GM12865 (cell line): ENCODE results near the gene VGLL3.
"Not testable (repeated sequence)": the region's sequence is repeated elsewhere in the genome, so short reads cannot be mapped to it uniquely, and the experiment has no call there.

ENCODE experiments used
- DNase-seq: peaks from one replicate; pipeline ENCODE4 v3.0.0; 2010; ENCODE audit warnings: low read depth
- H3K4me3 ChIP-seq: 2 replicates; pipeline ENCODE4 v1.5.1; 2011; ENCODE audit warnings: mild to moderate bottlenecking, low read depth, low read length, control low read depth
- TF ChIP-seq, protein P1 (sequence below): IDR thresholded peaks from 2 replicates; pipeline ENCODE4 v1.5.1; 2011; ENCODE audit warnings: low read length, control low read depth, low read depth, inconsistent platforms; ENCODE audit not compliant: insufficient read depth; ENCODE audit errors: missing control alignments

Gene VGLL3

DNA sequence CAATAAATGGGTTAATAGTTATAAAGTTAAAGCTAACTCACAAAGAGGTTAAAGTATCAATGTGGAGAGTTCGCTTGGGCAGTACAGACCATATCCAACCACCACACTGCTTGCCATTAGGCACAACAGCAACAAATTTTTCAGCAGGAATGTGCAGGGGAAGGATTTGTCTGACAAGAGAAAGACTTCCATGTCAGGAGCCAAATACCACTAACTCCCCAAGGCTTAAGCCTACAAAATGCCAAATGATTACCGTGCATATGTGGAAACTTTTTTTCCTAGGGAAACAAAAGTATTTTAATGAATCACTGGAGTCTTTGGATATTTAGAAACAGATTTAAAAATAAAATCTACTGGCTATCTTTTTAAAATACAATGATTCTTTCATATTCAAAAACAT lies 8.1 kb downstream of the VGLL3 start:
- H3K4me3 ChIP-seq: no peak overlapping the region
- no peak for DNase-seq
- TF ChIP-seq, protein P1, sequence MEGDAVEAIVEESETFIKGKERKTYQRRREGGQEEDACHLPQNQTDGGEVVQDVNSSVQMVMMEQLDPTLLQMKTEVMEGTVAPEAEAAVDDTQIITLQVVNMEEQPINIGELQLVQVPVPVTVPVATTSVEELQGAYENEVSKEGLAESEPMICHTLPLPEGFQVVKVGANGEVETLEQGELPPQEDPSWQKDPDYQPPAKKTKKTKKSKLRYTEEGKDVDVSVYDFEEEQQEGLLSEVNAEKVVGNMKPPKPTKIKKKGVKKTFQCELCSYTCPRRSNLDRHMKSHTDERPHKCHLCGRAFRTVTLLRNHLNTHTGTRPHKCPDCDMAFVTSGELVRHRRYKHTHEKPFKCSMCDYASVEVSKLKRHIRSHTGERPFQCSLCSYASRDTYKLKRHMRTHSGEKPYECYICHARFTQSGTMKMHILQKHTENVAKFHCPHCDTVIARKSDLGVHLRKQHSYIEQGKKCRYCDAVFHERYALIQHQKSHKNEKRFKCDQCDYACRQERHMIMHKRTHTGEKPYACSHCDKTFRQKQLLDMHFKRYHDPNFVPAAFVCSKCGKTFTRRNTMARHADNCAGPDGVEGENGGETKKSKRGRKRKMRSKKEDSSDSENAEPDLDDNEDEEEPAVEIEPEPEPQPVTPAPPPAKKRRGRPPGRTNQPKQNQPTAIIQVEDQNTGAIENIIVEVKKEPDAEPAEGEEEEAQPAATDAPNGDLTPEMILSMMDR: no peak

DNA sequence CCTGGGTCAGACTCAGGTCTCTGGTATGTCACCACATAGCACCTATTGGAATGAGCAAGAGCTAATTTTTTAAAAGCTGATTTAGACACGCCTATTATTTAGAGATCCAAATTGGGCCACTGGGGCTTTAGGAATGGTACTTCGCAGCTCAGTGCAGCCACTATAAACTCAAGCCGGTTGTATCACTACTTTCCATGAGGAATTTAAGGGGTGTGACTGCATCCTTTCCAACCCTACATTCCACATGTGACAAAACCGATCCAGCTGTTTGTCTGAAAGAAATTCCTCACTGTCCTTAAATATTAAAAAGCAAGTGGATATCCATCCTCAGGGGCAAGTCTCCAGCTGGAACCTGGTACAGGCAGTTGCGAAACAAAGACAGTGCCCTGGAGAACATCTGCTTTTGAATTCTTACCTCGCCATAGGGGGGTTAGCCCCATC lies 12.8 kb downstream of the VGLL3 start:
- TF ChIP-seq, protein P1: no peak
- H3K4me3 ChIP-seq: no peak overlapping the region
- DNase-seq: no peak

DNA sequence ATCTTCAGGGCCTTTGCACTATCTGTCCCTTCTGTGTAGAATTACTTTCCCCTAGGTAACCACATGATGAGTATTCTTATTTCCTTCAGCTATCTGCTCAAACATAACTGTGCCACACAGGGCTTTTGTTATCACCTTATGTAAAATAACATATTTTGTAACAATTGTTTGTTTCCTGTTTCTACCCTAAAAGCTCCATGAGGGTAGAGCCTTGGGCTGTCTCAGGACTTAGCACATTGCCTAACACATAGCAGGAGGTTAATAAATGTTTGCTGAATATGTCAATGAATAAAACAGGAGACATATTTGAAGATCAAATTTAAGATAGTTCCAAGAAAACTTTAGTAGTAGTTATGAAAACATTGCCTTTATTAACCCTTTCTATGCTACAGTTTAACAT lies 14.7 kb downstream of the VGLL3 start:
- DNase-seq: no peak
- H3K4me3 ChIP-seq: no peak overlapping the region
- TF ChIP-seq, protein P1: no peak

DNA sequence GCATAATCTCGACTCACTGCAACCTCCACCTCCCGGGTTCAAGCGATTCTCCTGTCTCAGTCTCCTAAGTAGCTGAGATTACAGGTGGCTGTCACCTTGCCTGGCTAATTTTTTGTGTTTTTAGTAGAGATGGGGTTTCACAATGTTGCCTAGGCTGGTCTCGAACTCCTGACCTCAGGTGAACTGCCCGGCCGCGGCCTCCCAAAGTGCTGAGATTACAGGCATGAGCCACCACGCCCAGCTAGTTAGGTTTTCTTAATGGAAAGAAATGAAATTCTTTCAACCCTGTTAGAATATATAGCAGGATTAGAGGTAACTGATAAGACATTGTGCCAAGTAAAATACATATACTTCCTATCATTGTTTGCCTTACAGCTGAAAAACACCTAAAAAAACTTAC lies 16.8 kb downstream of the VGLL3 start:
- H3K4me3 ChIP-seq, DNase-seq: not testable (repeated sequence)

DNA sequence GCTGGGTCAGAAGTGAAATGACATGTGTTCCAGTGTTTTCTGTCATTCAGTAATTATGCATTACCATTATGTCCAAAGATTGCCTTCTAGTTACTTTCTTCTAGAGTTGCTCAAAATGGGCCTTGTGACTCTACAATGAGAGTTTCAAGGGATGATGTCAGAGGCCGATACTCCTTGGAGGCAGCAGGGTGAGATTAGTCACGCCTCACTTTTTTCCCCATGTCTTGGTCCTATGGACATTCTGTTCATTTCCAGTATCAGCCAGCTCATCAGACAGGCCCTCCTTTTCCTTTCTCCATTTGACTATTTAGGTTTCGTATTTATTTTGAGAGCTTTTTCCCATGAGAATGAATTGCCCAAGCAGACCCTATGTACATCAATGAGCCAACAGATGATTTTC lies 17.5 kb downstream of the VGLL3 start:
- TF ChIP-seq, protein P1: no peak
- DNase-seq: no peak
- H3K4me3 ChIP-seq: no peak overlapping the region

DNA sequence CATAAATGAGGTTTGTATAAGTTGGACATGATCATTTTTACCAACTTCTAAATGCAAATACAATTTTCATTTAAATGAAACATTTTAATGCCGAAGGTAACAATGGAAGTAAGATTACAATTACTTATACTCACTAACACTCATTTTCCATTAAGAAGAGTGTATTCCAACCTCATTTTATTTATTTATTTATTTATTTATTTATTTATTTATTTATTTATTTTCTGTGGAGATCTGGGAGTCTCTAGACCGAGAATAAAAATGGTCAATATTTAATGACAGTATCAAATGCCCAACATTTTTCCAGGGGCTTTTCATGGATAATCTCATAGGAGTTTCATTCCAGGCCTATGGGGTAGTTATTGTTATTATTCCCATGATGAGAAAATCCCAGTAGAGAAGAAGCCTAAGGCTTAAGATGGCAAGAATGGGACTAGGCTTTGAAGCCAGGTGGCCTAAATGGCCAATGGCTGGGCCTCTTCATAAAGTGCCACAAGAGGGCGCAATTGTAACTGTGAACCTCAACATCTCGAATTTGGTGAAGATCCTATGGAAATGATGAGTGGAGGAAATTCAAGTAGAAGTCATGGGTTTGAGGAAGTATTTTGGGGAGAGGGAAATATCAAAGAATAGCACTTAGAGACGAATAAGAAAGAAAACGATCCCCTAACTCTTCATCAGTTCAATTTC lies 21.3 kb downstream of the VGLL3 start:
- TF ChIP-seq, protein P1: peak; percentile 76
- peak; percentile 58 for DNase-seq
- H3K4me3 ChIP-seq: no peak overlapping the region

DNA sequence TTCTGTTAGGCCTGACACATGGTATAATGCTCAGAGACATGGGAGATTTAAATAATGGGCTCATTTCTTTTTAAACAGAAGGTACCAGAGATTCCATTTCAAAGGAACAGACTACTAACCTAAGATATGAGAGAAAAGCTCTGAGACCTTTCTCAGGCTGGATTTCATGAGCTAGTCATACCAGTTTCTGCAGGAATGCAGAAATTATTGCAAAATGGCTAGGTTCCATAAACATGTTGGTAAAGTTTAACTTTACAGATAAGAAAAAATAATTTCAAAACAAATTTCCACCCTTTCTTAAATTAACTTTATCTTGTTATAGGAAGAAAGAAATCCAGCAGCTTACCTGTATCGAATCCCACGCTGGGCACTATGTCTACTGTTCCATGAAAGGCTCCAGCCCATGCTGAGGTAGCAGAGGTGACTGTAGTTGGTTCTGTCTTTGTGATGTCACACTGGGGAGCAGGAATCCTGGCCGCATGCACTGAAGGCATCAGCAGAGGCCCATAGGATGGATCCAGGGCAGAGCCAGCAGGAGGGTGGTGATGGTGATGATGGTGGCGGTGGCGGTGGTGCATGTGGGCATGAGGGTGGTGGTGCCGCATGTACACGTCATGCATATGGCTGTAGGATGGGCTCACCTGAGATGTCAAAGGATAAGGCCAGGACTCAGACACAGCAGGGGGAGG lies 22.6 kb downstream of the VGLL3 start:
- H3K4me3 ChIP-seq: no peak overlapping the region
- TF ChIP-seq, protein P1: no peak
- no peak for DNase-seq
